ENCODE results near the gene C6orf141.

DNA sequence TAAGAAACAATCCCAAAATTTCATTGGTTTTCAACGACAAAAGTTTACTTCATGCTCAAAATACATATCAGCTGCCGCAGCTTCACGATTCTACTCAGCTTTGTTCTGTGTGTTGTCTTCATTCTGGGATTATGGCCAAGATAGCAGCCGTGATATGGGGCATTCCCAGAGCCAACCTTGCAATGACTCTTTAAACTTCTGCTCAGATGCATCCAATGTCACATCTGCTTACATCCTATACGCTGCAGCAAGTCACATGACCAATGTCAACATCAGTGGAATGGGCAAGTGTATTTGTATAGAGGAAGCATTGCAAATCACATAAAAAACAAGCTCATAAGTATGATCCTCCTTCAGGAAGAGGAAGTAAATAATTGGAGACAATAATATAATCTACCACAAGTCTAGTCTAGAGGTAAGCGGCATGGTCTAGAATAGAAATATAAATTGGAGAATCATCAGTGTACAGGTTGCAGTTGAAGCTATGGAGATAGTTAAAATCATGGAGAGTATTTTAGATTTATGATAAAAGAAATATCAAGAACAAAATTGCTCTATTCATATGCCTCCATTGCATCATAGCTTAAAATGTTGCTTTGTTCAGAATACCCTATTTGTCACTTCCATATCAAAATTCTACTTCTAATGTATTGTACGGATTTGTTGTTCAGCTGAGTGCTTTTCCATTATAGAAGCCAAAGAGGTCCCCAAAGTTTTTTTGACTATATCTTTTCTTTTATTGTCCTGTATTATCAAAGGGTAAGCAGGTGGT is 7.2 kb upstream of the C6orf141 start:
- TF ChIP-seq CTCF (IDR thresholded peaks at IDR 0.05; ENCODE audit: control extremely low read depth in 1 of 3, insufficient read depth in 1 of 3, low read depth in 1 of 3, low read length in 3 of 3) (no peak), JUND (IDR thresholded peaks at IDR 0.05; ENCODE audit: low read length) (no peak), RNF2 (IDR thresholded peaks at IDR 0.05; ENCODE audit: borderline replicate concordance, low read depth, low read length, missing control alignments, poor library complexity, severe bottlenecking) (no peak), YY1 (IDR thresholded peaks at IDR 0.05; ENCODE audit: low read depth, low read length) (no peak), TAF7 (optimal IDR thresholded peaks at IDR 0.05; ENCODE audit: borderline replicate concordance, low read depth, low read length) (no peak), MAX (IDR thresholded peaks at IDR 0.05) (no peak), GABPA (IDR thresholded peaks at IDR 0.05; ENCODE audit: borderline replicate concordance, insufficient read depth, low read length) (no peak), GTF2F1 (IDR thresholded peaks at IDR 0.05; ENCODE audit: borderline replicate concordance, low read depth, low read length) (no peak), CREB1 (IDR thresholded peaks at IDR 0.05) (no peak)
- TF ChIP-seq, protein P1, sequence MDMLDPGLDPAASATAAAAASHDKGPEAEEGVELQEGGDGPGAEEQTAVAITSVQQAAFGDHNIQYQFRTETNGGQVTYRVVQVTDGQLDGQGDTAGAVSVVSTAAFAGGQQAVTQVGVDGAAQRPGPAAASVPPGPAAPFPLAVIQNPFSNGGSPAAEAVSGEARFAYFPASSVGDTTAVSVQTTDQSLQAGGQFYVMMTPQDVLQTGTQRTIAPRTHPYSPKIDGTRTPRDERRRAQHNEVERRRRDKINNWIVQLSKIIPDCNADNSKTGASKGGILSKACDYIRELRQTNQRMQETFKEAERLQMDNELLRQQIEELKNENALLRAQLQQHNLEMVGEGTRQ (IDR thresholded peaks at IDR 0.05; ENCODE audit: low read length), result no peak
